ENCODE measurements around the gene FAM174B. TPM values are rescaled to one million over a fixed set of nuclear protein-coding genes. Genes with fewer than 3 reads are reported as not detected.

FAM174B gene
- 3.1 and 4.8 TPM in 2 replicates for total RNA-seq

- intact Hi-C loops (cut with micrococcal nuclease) = no loop called here
Observed at GRCh38 chr15:92655178-92655995, at the start of gene FAM174B. Gene FAM174B (minus strand): TSS chr15:92655775.

DNA sequence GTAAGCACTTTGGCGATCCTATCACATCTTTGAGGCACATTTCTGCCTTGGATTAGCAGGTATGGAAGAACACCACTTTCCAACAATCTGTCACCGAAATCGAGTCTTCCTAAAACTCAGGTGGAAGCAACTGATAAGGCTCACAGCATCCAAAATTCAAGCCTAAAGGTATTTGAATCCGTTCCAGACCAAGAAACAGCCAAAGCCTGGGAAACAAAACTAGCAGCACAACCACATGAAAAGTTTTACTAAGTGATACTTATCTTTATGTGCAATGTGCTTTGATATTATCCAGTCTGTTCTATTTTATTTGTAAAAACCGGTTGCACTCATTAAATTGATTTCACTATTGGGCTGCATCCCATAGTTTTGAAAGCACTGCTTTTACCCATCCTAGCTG, 40.5 kb upstream of the FAM174B start:
- intact Hi-C loops (cut with micrococcal nuclease) = no loop called here

- intact Hi-C loops (cut with micrococcal nuclease) = no loop called here
Observed at GRCh38 chr15:92693691-92694331, 38.2 kb upstream of the FAM174B start.

DNA sequence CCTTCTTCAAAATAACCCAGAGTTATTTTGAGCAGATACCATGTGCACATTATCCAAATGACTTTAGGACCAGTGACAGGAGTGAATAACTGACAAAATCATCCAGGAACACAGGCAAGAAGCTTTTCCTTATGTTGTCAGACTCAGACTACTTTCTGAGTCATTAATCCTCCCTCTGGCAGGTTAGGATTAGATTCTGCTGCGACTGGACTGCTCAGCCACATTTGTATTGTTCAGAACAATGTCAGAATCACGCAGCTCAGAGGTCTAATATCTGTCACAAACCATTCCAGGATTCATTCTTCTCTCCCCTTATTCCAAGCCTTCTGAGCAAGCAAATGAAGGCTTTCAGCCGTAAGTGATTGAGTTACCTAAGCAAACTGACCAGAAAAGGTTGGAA, 34.8 kb upstream of the FAM174B start:
- intact Hi-C loops (cut with micrococcal nuclease) = no loop called here

DNA sequence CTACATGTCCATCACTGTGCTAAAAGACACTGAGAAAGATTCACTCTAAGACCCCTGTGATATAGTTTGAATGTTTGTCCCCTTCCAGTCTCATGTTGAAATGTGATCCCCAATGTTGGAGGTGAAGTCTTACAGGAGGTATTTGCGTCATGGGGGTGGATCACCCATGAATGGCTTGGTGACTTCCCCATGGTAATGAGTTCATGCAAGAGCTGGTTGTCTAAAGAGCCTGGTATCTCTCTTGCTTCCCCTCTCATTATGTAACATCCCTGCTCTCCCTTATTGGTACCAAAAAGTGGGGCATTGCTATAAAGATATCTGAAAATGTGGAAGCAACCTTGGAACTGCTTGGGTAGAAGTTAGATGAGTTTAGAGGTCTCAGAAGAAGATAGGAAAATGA, 32.2 kb upstream of the FAM174B start:
- intact Hi-C loops (cut with micrococcal nuclease) = no loop called here

GRCh38 chr15:92687195-92687602, 31.6 kb upstream of the FAM174B start:
- intact Hi-C loops (cut with micrococcal nuclease) = no loop called here

DNA sequence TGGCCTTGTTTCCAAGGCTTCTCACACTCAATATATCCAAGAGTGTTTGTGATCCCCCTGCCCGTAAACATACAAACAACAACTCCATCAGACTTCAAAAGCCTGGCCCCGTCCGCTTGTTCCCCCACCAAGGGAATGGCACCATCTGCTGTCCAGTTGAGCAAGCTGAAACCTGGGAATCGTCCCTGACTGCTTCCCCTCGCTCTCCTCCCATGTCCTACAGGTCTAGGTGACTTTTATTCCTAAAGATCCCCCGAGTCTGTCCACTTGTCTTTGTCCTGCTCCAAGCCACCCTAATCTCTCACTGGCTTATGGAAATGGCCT, 27.9 kb upstream of the FAM174B start:
- intact Hi-C loops (cut with micrococcal nuclease) = no loop called here

GRCh38 chr15:92682741-92683510, 27.4 kb upstream of the FAM174B start:
- intact Hi-C loops (cut with micrococcal nuclease) = no loop called here

- intact Hi-C loops (cut with micrococcal nuclease) = no loop called here
Observed at GRCh38 chr15:92681141-92681631, 25.6 kb upstream of the FAM174B start.

- intact Hi-C loops (cut with micrococcal nuclease) = no loop called here
Observed at GRCh38 chr15:92677999-92678398, 22.4 kb upstream of the FAM174B start.

- intact Hi-C loops (cut with micrococcal nuclease) = no loop called here
Observed at GRCh38 chr15:92676561-92676960, 21.0 kb upstream of the FAM174B start.

GRCh38 chr15:92675485-92675884, 19.9 kb upstream of the FAM174B start:
- intact Hi-C loops (cut with micrococcal nuclease) = no loop called here

- intact Hi-C loops (cut with micrococcal nuclease) = no loop called here
Observed at GRCh38 chr15:92674347-92674746, 18.8 kb upstream of the FAM174B start.

GRCh38 chr15:92672102-92672501, 16.5 kb upstream of the FAM174B start:
- intact Hi-C loops (cut with micrococcal nuclease) = no loop called here

GRCh38 chr15:92671406-92671805, 15.8 kb upstream of the FAM174B start:
- intact Hi-C loops (cut with micrococcal nuclease) = no loop called here

- intact Hi-C loops (cut with micrococcal nuclease) = no loop called here
Observed at GRCh38 chr15:92670621-92671020, 15.0 kb upstream of the FAM174B start.

GRCh38 chr15:92669432-92669831, 13.9 kb upstream of the FAM174B start:
- intact Hi-C loops (cut with micrococcal nuclease) = no loop called here

DNA sequence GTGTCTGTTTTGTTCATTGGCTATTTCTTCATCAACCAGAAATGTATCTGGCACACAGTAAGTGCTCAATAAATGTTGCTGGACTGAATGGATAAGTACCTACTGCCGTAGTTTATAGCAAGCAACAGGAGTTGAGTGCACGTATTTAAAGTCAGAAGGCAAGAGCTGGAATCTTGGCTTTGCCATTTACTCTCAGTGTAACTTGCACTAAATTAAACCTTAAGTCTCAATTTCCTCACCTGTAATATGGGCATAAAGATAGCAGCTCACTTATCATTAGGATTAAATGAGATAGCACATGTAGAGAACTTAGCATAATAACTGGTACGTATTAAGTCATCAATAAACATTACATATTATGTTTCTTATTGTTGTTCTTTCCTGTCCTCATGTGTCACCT, 13.0 kb upstream of the FAM174B start:
- intact Hi-C loops (cut with micrococcal nuclease) = no loop called here

- intact Hi-C loops (cut with micrococcal nuclease) = no loop called here
Observed at GRCh38 chr15:92667970-92668485, 12.5 kb upstream of the FAM174B start.

- intact Hi-C loops (cut with micrococcal nuclease) = no loop called here
Observed at GRCh38 chr15:92667287-92667904, 11.8 kb upstream of the FAM174B start.

DNA sequence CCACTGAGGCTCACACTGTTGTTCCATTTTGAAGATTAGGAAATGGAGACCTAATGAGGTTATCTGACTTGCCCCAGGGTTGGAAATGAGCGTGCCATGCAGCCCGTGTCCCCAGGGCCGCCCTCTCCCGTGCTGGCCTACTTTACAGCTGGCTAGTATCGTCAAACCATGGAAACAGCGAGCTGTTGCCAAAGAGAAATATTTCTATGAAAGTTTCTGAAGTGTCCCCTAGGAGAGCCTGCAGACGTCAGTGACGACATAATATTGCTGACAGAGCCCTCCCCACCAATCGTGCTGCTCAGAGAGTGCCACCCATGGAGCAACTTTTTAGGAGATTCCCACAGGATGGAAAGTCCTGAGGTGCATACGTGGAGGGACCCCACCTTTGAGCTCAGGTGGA, 11.2 kb upstream of the FAM174B start:
- intact Hi-C loops (cut with micrococcal nuclease) = no loop called here
